ENCODE measurements around the gene FNBP1. TPM values are rescaled to one million over a fixed set of nuclear protein-coding genes. Genes with fewer than 3 reads are reported as not detected.
"Not testable (repeated sequence)": the region's sequence is repeated elsewhere in the genome, so short reads cannot be mapped to it uniquely, and the experiment has no call there.

FNBP1 gene
- total RNA-seq, 6 donors from 2014 or later = 34.8 to 85.4 (median 51.6) TPM

GRCh38 chr9:130023994-130024596 lies 18.9 kb downstream of the FNBP1 start:
- DNase-seq (no peak), ATAC-seq (ENCODE audit: low FRiP score in 2 of 2) (no peak)
- H3K27me3 ChIP-seq = no peaks in the 10 kb centered on the region
- H3K4me1 ChIP-seq = peaks cover 5 to 36% (median 21%) of the 10 kb centered on the region in 4 donors
- H3K4me3 ChIP-seq = no peak overlapping the region
- no peak for TF ChIP-seq CTCF (IDR thresholded peaks at IDR 0.05)
- H3K9me3 ChIP-seq = no peaks in the 10 kb centered on the region
- 94 to 96% methylated on average over 3 of the region's 3 CpGs for WGBS, 2 donors
- no peaks in the 10 kb centered on the region for H3K36me3 ChIP-seq
- peak overlapping the region in 1 of 4 donors; percentile 0 for H3K27ac ChIP-seq

- Histone ChIP-seq H3K27me3 (no peaks in the 10 kb centered on the region), H3K9me3 (no peaks in the 10 kb centered on the region), H3K4me3 (no peak overlapping the region), H3K4me1 (peaks cover 5 to 32% (median 22%) of the 10 kb centered on the region in 4 donors), H3K36me3 (no peaks in the 10 kb centered on the region), H3K27ac (peak overlapping the region in 1 of 4 donors; percentile 22)
- 77% methylated on average over 7 of the region's 7 CpGs for WGBS, 2 donors
- TF ChIP-seq POLR2AphosphoS5 (IDR thresholded peaks at IDR 0.05) (no peak), EP300 (IDR thresholded peaks at IDR 0.05) (no peak), POLR2A (IDR thresholded peaks at IDR 0.05) (no peak), CTCF (IDR thresholded peaks at IDR 0.05) (no peak)
- ATAC-seq (ENCODE audit: low FRiP score in 2 of 2) (peak in 1 of 2 donors; percentile 23), DNase-seq (no peak)
Observed at GRCh38 chr9:130023144-130023787, 19.7 kb downstream of the FNBP1 start.

DNA sequence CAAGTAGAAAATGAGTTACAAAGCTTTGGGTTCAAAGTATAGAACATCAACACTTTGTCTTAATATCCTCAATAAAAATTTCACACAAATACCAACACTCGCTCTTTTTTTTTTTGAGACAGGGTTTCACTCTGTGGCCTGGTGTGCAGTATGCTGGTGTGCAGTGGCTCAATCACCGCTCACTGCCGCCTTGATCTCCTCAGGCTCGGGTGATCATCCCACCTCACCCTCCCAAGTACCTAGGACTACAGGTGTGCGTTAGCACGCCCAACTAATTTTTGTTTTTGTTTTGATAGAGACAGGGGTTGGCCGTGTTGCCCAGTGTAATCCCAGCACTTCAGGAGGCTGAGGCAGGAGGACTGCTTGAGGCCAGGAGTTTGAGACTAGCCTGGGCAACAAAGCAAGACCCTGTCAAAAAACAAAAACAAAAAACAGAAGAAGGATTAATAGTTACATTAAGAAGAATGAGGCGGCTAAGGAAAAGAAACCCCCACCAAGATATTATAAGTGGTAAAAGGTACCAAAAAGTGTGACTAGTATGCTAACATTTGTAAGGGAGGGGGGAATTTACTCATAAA lies 20.3 kb downstream of the FNBP1 start:
- Histone ChIP-seq H3K27me3 (no peaks in the 10 kb centered on the region), H3K27ac (no peak overlapping the region), H3K36me3 (no peaks in the 10 kb centered on the region), H3K4me3 (no peak overlapping the region), H3K9me3 (no peaks in the 10 kb centered on the region), H3K4me1 (peaks cover 5 to 32% (median 23%) of the 10 kb centered on the region in 4 donors)
- no peak for DNase-seq
- WGBS, 2 donors = 79 to 84% methylated on average over 8 of the region's 8 CpGs
- ATAC-seq (ENCODE audit: low FRiP score in 2 of 2) = peak in 1 of 2 donors; percentile 51
- TF ChIP-seq POLR2AphosphoS5 (IDR thresholded peaks at IDR 0.05) = no peak
- no peak for TF ChIP-seq CTCF (IDR thresholded peaks at IDR 0.05)
- no peak for TF ChIP-seq POLR2A (IDR thresholded peaks at IDR 0.05)

DNA sequence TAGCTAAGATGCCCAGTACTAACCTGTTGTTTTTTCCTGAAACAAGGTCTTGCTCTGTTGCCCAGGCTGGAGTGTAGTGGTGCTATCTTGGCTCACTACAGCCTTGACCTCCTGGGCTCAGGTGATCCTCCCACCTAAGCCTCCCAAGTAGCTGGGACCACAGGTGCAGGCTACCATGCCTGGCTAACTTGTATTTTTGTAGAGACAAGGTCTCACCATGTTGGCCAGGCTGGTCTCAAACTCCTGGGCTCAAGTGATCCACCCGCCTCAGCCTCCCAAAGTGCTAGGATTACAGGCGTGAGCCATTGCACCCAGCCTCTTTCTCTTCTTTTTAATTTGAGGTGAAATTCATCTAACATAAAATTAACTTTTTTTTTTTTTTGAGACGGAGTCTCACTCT lies 21.1 kb downstream of the FNBP1 start:
- not testable (repeated sequence) for H3K27ac ChIP-seq; H3K36me3 ChIP-seq; H3K4me3 ChIP-seq; DNase-seq; H3K9me3 ChIP-seq; ATAC-seq (ENCODE audit: low FRiP score in 2 of 2); H3K27me3 ChIP-seq
- WGBS, 2 donors = 95 to 97% methylated on average over 3 of the region's 3 CpGs
- H3K4me1 ChIP-seq = peaks cover 5 to 32% (median 23%) of the 10 kb centered on the region in 4 donors

GRCh38 chr9:130021123-130021522 lies 21.9 kb downstream of the FNBP1 start:
- DNase-seq (no peak), ATAC-seq (ENCODE audit: low FRiP score in 2 of 2) (no peak)
- Histone ChIP-seq H3K36me3 (no peaks in the 10 kb centered on the region), H3K27me3 (no peaks in the 10 kb centered on the region), H3K4me1 (peaks cover 5 to 32% (median 19%) of the 10 kb centered on the region in 4 donors), H3K4me3 (no peak overlapping the region), H3K9me3 (no peaks in the 10 kb centered on the region), H3K27ac (no peak overlapping the region)
- WGBS, 2 donors = 58 to 67% methylated on average over 2 of the region's 2 CpGs
- TF ChIP-seq EP300 (IDR thresholded peaks at IDR 0.05) = no peak

GRCh38 chr9:130020618-130021017 lies 22.4 kb downstream of the FNBP1 start:
- no peaks in the 10 kb centered on the region for H3K36me3 ChIP-seq
- H3K4me3 ChIP-seq = no peak overlapping the region
- peaks cover 5 to 32% (median 18%) of the 10 kb centered on the region in 4 donors for H3K4me1 ChIP-seq
- DNase-seq (no peak), ATAC-seq (ENCODE audit: low FRiP score in 2 of 2) (no peak)
- 62 to 66% methylated on average over 7 of the region's 7 CpGs for WGBS, 2 donors
- no peaks in the 10 kb centered on the region for H3K27me3 ChIP-seq
- H3K27ac ChIP-seq = no peak overlapping the region
- no peaks in the 10 kb centered on the region for H3K9me3 ChIP-seq
- TF ChIP-seq EP300 (IDR thresholded peaks at IDR 0.05) (no peak), POLR2AphosphoS5 (IDR thresholded peaks at IDR 0.05) (no peak)
